HG02938 (cell line): ENCODE data around the gene GTF2H1.
A peak's percentile ranks its signal among the peaks of the same experiment; 100 is the strongest.
"Not testable (repeated sequence)": the region's sequence is repeated elsewhere in the genome, so short reads cannot be mapped to it uniquely, and the experiment has no call there.

ENCODE experiments used
- ATAC-seq: cut with Tn5 transposase; IDR thresholded peaks from one replicate; pipeline ENCODE4 v1.9.1; 2021; ENCODE audit warnings: mild to moderate bottlenecking, moderate library complexity; ENCODE audit not compliant: unreplicated experiment

GTF2H1 gene

GRCh38 chr11:18317551-18317950 is 4.8 kb upstream of the GTF2H1 start:
- no peak for ATAC-seq

GRCh38 chr11:18319914-18320313 is 2.5 kb upstream of the GTF2H1 start:
- no peak for ATAC-seq

- no peak for ATAC-seq
Observed at GRCh38 chr11:18320617-18321016, 1.8 kb upstream of the GTF2H1 start.

GRCh38 chr11:18321578-18321968 is 794 bp upstream of the GTF2H1 start:
- ATAC-seq = peak; percentile 4

- ATAC-seq = no peak
Observed at GRCh38 chr11:18322818-18323570, 627 bp downstream of the GTF2H1 start.

GRCh38 chr11:18323881-18324280 is 1.5 kb downstream of the GTF2H1 start:
- not testable (repeated sequence) for ATAC-seq

- no peak for ATAC-seq
Observed at GRCh38 chr11:18324381-18324780, 2.0 kb downstream of the GTF2H1 start.

- peak; percentile 60 for ATAC-seq
Observed at GRCh38 chr11:18329196-18329870, 7.0 kb downstream of the GTF2H1 start.

GRCh38 chr11:18330921-18331320 is 8.6 kb downstream of the GTF2H1 start:
- no peak for ATAC-seq

GRCh38 chr11:18332302-18332701 is 9.9 kb downstream of the GTF2H1 start:
- no peak for ATAC-seq

- no peak for ATAC-seq
Observed at GRCh38 chr11:18332891-18333290, 10.5 kb downstream of the GTF2H1 start.

- ATAC-seq = no peak
Observed at GRCh38 chr11:18347471-18348125, 25.2 kb downstream of the GTF2H1 start.

- no peak for ATAC-seq
Observed at GRCh38 chr11:18352581-18352980, 30.2 kb downstream of the GTF2H1 start.

GRCh38 chr11:18358646-18359045 is 36.3 kb downstream of the GTF2H1 start:
- ATAC-seq = no peak

GRCh38 chr11:18361154-18361553 is 38.8 kb downstream of the GTF2H1 start:
- no peak for ATAC-seq

- ATAC-seq = no peak
Observed at GRCh38 chr11:18364495-18365073, 42.2 kb downstream of the GTF2H1 start.

- ATAC-seq = no peak
Observed at GRCh38 chr11:18365741-18366140, 43.4 kb downstream of the GTF2H1 start.

- ATAC-seq = no peak
Observed at GRCh38 chr11:18366286-18366685, 43.9 kb downstream of the GTF2H1 start.

- no peak for ATAC-seq
Observed at GRCh38 chr11:18367431-18367830, 45.1 kb downstream of the GTF2H1 start.

GRCh38 chr11:18368221-18368620 is 45.9 kb downstream of the GTF2H1 start:
- ATAC-seq = no peak

- ATAC-seq = no peak
Observed at GRCh38 chr11:18369398-18369797, 47.0 kb downstream of the GTF2H1 start.

GRCh38 chr11:18371279-18371678 is 48.9 kb downstream of the GTF2H1 start:
- no peak for ATAC-seq
